Measurements from ENCODE around the gene SLC23A3.
A peak's percentile ranks its signal among the peaks of the same experiment; 100 is the strongest.
"Not testable (repeated sequence)": the region's sequence is repeated elsewhere in the genome, so short reads cannot be mapped to it uniquely, and the experiment has no call there.

Gene SLC23A3

GRCh38 chr2:219204425-219205164 is 34.8 kb upstream of the SLC23A3 start:
- DNase-seq: no peak

- not testable (repeated sequence) for DNase-seq
These were observed 31.5 kb upstream of the SLC23A3 start for GRCh38 chr2:219201331-219201730.

DNA sequence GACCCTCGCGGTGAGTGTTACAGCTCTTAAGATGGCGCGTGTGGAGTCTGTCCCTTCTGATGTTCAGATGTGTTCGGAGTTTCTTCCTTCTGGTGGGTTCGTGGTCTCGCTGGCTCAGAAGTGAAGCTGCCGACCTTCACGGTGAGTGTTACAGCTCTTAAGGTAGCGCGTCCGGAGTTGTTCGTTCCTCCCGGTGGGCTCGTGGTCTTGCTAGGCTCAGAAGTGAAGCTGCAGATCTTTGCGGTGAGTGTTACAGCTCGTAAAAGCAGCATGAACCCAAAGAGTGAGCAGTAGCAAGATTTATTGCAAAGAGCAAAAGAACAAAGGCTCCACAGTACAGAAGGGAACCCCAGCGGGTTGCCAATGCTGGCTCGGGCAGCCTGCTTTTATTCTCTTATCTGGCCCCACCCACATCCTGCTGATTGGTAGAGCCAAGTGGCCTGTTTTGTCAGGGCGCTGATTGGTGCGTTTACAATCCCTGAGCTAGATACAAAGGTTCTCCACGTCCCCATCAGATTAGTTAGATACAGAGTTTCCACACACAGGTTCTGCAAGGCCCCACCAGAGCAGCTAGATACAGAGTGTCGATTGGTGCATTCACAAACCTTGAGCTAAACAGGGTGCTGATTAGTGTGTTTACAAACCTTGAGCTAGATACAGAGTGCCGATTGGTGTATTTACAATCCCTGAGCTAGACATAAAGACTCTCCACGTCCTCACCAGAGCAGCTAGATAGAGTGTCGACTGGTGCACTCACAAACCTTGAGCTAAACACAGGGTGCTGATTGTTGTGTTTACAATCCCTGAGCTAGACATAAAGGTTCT is 30.9 kb upstream of the SLC23A3 start:
- peak; percentile 1 for DNase-seq

- peak; percentile 0 for DNase-seq
These were observed 29.8 kb upstream of the SLC23A3 start for GRCh38 chr2:219199470-219200211.

DNA sequence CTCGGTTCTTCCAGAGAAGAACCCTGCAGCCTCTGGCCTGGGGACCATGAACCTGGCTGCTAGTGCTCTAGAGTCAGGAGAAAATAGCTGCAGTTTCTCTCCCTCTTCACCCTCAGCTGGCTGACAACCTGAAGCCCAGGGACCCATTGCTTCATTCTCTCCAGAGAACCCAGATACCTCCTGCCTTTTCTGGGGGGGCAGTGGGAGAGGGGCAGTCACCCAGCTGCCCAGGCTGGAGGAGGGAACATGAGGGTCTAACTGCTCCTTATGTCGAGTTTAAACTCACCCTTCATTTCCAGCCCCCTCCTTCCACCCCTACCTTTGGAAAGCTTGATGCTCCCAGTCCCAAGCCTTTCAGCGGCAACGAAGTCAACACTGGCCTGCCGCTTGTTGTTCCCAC is 29.1 kb upstream of the SLC23A3 start:
- peak; percentile 0 for DNase-seq

GRCh38 chr2:219197388-219197787 is 27.6 kb upstream of the SLC23A3 start:
- DNase-seq: peak; percentile 0

DNA sequence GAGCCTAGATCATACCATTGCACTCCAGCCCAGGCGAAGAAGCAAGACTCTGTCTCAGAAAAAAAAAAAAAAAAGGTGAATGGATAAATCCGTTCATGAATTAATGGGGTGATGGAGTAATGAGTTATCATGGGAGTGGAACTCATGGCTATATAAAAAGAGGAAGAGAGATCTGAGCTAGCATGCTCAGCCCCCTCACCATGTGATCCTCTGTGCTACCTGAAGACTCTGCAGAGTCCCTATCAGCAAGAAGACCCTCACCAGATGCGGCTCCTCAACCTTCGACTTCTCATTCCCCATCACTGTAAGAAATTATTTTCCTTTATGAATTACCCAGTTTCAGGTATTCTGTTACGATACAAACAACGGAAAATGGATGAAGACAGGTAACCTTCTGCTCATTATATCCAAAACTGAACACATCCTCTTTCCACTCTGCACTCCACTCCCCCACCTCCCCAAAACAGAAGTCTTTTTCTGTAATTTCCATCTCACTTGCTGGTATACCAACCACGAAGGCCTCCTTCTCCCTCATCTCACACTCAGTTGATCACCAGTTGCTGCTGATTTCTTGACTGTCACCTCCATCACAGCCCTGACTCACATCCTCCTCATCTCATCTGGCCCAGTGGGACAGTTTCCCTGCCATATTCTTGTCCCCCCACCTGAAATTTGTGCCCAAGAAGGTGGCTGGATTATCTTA is 17.1 kb upstream of the SLC23A3 start:
- DNase-seq: no peak

DNA sequence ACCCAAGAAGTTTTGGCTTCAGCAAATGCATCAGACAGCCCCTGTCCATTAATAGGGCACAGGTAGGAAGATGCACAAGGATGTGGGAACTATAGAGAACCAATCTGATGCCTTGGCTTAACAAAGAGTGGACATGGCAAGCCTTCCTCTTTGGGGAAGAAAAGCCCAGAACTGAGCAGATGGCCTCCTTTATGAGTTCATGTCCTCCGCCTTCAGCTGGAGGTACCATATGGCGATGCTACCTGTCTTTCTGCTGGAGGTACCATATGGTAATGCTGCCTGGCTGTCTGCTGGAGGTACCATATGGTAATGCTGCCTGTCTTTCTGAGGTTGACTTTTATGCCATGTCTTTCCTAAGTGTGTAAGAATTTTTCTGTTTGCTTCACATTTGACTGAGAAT is 14.3 kb upstream of the SLC23A3 start:
- no peak for DNase-seq

- no peak for DNase-seq
These were observed 13.4 kb upstream of the SLC23A3 start for GRCh38 chr2:219183151-219183772.

- no peak for DNase-seq
These were observed 12.7 kb upstream of the SLC23A3 start for GRCh38 chr2:219182331-219183150.

DNA sequence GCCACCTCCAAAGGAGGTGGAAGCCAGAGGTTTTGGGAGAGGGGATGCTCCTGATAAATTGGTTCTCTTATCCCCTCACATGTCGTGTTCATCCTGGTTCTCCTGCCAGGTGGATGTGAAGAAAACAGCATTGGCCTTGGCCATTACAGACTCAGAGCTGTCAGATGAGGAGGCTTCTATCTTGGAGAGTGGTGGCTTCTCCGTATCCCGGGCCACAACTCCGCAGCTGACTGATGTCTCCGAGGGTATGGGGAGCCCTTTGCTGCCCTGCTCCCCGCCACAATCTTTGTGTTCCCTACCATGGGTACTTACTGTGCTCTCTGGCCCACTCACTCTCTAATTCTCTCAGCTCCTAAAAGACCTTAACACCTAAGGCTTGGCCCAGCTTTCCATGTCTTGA is 11.7 kb upstream of the SLC23A3 start:
- no peak for DNase-seq

- DNase-seq: no peak
These were observed 11.1 kb upstream of the SLC23A3 start for GRCh38 chr2:219180961-219181360.

DNA sequence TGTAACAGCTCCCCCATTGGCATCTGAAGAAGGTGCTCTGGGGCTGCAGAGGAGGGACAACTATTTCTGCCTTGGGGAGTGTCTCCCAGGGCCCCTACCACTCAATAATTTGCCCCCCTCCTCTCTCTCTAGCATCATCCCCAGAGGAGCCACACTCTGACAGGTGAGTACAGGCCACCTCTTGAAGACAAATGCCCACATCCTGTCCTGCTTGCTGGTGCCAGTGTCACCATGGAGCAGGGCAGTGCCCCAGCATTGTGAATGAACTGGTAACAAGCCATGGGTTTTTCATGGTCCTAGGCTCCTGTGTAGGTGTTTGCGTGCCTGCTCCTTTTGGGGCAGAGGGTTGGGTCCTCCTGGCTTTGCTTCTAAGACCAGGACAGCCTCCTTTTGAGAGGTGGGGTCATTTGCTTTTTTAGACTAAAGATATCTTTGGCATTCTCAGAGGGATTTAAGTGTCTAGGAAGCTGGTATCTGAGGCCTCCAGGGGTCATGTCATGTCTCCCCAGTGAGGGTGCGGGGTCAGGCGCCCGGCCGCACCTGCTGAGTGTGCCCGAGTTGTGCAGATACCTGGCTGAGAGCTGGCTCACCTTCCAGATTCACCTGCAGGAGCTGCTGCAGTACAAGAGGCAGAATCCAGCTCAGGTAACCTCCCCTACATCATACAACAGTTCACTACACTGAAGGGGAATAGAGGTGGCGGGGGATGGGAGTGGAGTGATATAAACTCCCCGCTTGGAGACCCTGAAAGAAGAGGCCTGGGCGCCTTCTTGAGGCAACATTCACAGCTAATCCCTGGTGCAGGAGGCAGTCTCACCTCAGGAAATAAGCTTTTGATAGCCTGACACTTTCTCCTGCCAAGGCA is 10.0 kb upstream of the SLC23A3 start:
- DNase-seq: no peak

GRCh38 chr2:219178377-219179175 is 8.7 kb upstream of the SLC23A3 start:
- peak; percentile 38 for DNase-seq

DNA sequence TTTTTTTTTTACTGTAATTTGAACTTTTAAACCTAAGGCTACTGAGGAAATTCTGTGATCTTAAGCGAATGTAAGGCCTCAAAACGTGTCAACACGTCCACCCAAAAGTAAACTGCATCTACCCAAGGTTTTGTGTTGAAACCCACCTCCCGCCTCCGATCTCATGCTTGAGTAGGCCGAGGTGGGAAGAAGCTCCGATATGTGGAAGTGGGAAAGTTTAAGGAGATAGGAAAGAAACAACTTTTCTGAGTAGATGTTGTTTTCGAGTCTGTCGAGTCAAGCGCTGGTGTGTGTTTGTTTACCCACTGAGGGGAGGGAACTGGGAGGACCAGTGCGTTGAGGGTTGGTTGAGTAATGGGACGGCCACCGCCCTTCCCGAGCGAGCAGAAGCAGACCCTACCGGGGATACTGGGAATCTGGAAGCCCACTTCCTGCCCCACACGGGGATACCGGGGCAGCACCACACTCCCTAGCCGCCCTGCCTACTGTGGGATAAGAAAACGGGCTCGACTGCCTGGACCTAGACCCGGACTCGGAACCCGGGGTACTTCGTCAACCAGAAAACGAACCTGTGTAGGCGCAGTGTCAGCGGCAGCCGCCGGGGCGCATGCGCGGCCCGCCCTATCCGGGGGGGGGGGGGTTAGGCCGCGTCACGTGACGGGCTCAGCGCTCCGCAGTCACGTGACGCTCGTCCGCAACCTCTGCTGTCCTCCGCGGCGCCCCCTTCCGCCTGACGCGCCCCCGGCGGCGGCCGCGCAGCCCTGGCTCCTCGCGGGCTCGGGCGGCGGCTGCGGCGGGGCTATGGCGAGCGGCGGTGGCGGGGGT is 7.9 kb upstream of the SLC23A3 start, which contains the start of gene RETREG2:
Gene RETREG2 (plus strand): TSS at position 724 of the 825 bp plus-strand sequence. CDS start 78 bp downstream, at position 802.
- DNase-seq: peak; percentile 91

DNA sequence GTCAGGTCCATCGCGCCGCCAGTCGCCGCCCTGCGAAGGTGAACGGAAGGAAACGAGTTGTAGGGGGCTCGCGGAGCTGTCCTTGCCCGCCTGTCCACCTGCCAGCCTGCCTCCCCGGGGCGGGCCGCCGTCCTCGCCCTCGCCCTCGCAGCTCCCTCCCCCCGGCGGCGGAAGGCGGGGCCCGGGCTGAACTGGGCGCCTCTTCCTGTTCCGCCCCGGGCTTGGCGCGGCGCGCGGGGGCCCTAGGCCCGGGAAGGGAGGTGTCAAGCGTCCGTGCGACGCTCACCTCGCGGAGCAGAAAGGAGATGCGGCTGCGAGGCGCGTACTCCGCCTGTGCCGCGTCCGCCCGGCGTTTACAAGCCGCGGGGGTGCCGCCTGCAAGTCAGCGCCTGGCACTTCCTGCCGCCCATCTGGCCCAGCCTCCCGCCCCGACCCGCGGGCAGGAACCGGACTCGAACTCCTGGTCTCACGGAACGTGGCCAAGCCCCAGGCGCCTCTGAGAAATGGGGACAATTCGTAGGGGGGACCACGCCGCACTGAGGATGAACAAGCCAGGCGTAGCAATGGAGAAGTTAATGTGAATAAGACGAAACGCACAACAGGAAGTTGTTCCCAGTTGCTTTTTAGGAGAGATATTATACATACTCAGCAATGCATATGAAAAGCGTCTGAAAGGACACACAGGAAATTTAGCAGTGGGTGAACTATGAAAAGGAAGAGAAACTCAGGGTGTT is 7.2 kb upstream of the SLC23A3 start, which contains the start of gene CNPPD1:
Gene CNPPD1 (minus strand): TSS at position 108 of the 734 bp plus-strand sequence. CDS start 97 bp downstream, at position 11.
- DNase-seq: peak; percentile 89

Data from hematopoietic multipotent progenitor cell treated with erythropoietin and hydrocortisone succinate and interleukin-3 and kit ligand, for 8 days (in vitro differentiated cells).